PFSK-1 (cell line): ENCODE measurements around the gene KRT39.

Experiments used
- POLR2AphosphoS5 ChIP-seq: IDR thresholded peaks from 2 replicates; pipeline ENCODE4 v1.6.1; 2012; ENCODE audit warnings: low read depth, mild to moderate bottlenecking, control low read depth, low read length, moderate library complexity
- TAF1 ChIP-seq: IDR thresholded peaks from 2 replicates; pipeline ENCODE4 v1.6.1; 2012; ENCODE audit warnings: low read length, control low read depth, borderline replicate concordance; ENCODE audit not compliant: insufficient read depth
- TF ChIP-seq, protein P1 (sequence below), 2 experiments: IDR thresholded peaks; 2 replicates each; pipeline versions ENCODE4 v1.6.1 to v1.8.0; 2011 to 2012; ENCODE audit warnings: low read depth in 2 of 2, low read length in 2 of 2, control low read depth in 1 of 2, inconsistent platforms in 1 of 2, mild to moderate bottlenecking in 1 of 2, moderate library complexity in 1 of 2; ENCODE audit not compliant: insufficient read depth in 1 of 2

- TF ChIP-seq POLR2AphosphoS5 (no peak), TAF1 (no peak)
- TF ChIP-seq, protein P1, sequence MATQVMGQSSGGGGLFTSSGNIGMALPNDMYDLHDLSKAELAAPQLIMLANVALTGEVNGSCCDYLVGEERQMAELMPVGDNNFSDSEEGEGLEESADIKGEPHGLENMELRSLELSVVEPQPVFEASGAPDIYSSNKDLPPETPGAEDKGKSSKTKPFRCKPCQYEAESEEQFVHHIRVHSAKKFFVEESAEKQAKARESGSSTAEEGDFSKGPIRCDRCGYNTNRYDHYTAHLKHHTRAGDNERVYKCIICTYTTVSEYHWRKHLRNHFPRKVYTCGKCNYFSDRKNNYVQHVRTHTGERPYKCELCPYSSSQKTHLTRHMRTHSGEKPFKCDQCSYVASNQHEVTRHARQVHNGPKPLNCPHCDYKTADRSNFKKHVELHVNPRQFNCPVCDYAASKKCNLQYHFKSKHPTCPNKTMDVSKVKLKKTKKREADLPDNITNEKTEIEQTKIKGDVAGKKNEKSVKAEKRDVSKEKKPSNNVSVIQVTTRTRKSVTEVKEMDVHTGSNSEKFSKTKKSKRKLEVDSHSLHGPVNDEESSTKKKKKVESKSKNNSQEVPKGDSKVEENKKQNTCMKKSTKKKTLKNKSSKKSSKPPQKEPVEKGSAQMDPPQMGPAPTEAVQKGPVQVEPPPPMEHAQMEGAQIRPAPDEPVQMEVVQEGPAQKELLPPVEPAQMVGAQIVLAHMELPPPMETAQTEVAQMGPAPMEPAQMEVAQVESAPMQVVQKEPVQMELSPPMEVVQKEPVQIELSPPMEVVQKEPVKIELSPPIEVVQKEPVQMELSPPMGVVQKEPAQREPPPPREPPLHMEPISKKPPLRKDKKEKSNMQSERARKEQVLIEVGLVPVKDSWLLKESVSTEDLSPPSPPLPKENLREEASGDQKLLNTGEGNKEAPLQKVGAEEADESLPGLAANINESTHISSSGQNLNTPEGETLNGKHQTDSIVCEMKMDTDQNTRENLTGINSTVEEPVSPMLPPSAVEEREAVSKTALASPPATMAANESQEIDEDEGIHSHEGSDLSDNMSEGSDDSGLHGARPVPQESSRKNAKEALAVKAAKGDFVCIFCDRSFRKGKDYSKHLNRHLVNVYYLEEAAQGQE (IDR thresholded peaks at IDR 0.05; ENCODE audit: insufficient read depth in 1 of 2, low read depth in 2 of 2, low read length in 2 of 2): no peak
Measured at GRCh38 chr17:40993084-40993483, 26.3 kb upstream of the KRT39 start.
